GM23338 (cell line): ENCODE measurements around the gene IDH2. TPM values are rescaled to one million over a fixed set of nuclear protein-coding genes. Genes with fewer than 3 reads are reported as not detected.

Source experiments
- ATAC-seq: fragments of 200-7000 bp; cut with Tn5 transposase; 3 replicates; pipeline ENCODE4 v1.9.1; 2020
- DNase-seq: peaks from one replicate; pipeline ENCODE4 v3.0.0-alpha.2; 2015; ENCODE audit warnings: low spot score
- H2AFZ ChIP-seq: fragments of 200-600 bp; sonication (generic); 2 replicates; pipeline ENCODE4 v1.8.0; 2016; ENCODE audit warnings: antibody characterized with exemption, mild to moderate bottlenecking, moderate library complexity
- H3F3A ChIP-seq: fragments of 200-600 bp; sonication (generic); replicated peaks from 2 replicates; pipeline ENCODE4 v1.8.0; 2017; ENCODE audit warnings: antibody characterized with exemption, mixed run types, low read depth
- H3K27ac ChIP-seq: fragments of 200-600 bp; sonication (generic); 2 replicates; pipeline ENCODE4 v1.6.1; 2016; ENCODE audit warnings: low read depth
- H3K27me3 ChIP-seq: fragments of 200-600 bp; sonication (generic); 2 replicates; pipeline ENCODE4 v1.8.0; 2016; ENCODE audit warnings: mild to moderate bottlenecking, mixed run types, moderate library complexity; ENCODE audit not compliant: insufficient read depth
- H3K36me3 ChIP-seq: fragments of 200-600 bp; sonication (generic); 2 replicates; pipeline ENCODE4 v1.8.0; 2016; ENCODE audit warnings: mild to moderate bottlenecking; ENCODE audit not compliant: insufficient read depth
- H3K4me1 ChIP-seq: fragments of 200-600 bp; sonication (generic); 2 replicates; pipeline ENCODE4 v1.8.0; 2016; ENCODE audit warnings: mild to moderate bottlenecking, moderate library complexity; ENCODE audit not compliant: insufficient read depth
- H3K4me2 ChIP-seq: fragments of 200-600 bp; sonication (generic); 2 replicates; pipeline ENCODE4 v1.7.1; 2017; ENCODE audit warnings: mixed run types
- H3K4me3 ChIP-seq: fragments of 200-600 bp; sonication (generic); 2 replicates; pipeline ENCODE4 v1.6.1; 2016; ENCODE audit warnings: mixed run types
- H3K79me2 ChIP-seq: fragments of 200-600 bp; sonication (generic); replicated peaks from 2 replicates; pipeline ENCODE4 v1.8.0; 2017; ENCODE audit warnings: mild to moderate bottlenecking; ENCODE audit not compliant: insufficient read depth
- H3K9me2 ChIP-seq: fragments of 200-600 bp; sonication (generic); 2 replicates; pipeline ENCODE4 v1.8.0; 2017; ENCODE audit not compliant: insufficient read depth
- H4K20me1 ChIP-seq: fragments of 200-600 bp; sonication (generic); replicated peaks from 2 replicates; pipeline ENCODE4 v1.8.0; 2017; ENCODE audit warnings: mild to moderate bottlenecking; ENCODE audit not compliant: insufficient read depth
- H3K27ac Mint-ChIP-seq: 2 replicates; pipeline ENCODE4 v1.8.0; 2020; ENCODE audit warnings: inconsistent platforms, mild to moderate bottlenecking, moderate library complexity, mixed read lengths
- H3K27me3 Mint-ChIP-seq: 3 replicates; pipeline ENCODE4 v1.8.0; 2022; ENCODE audit warnings: low read depth, mild to moderate bottlenecking, moderate library complexity, mixed read lengths, inconsistent platforms; ENCODE audit not compliant: insufficient read depth, poor library complexity
- H3K36me3 Mint-ChIP-seq: 3 replicates; pipeline ENCODE4 v1.8.0; 2021; ENCODE audit warnings: low read depth, mild to moderate bottlenecking, inconsistent platforms, moderate library complexity, mixed read lengths
- H3K4me1 Mint-ChIP-seq: 3 replicates; pipeline ENCODE4 v1.8.0; 2020; ENCODE audit warnings: mild to moderate bottlenecking, inconsistent platforms, mixed read lengths
- H3K4me3 Mint-ChIP-seq: 3 replicates; pipeline ENCODE4 v1.8.0; 2021; ENCODE audit warnings: moderate library complexity, mild to moderate bottlenecking, inconsistent platforms, mixed read lengths
- H3K9me3 Mint-ChIP-seq: 3 replicates; pipeline ENCODE4 v1.8.0; 2020; ENCODE audit warnings: moderate library complexity, mild to moderate bottlenecking, inconsistent platforms, mixed read lengths
- CREB1 ChIP-seq: fragments of 250-450 bp; sonication (Bioruptor Pico); IDR thresholded peaks from 2 replicates; pipeline ENCODE4 v1.5.0; 2020; ENCODE audit warnings: low read depth, mild to moderate bottlenecking, moderate library complexity
- EZH2 ChIP-seq: fragments of 200-600 bp; sonication (generic); IDR thresholded peaks from one replicate; pipeline ENCODE4 v1.8.0; 2017; ENCODE audit warnings: antibody characterized with exemption, mild to moderate bottlenecking, low read depth; ENCODE audit not compliant: unreplicated experiment
- EZH2phosphoT487 ChIP-seq: fragments of 200-600 bp; sonication (generic); IDR thresholded peaks from one replicate; pipeline ENCODE4 v1.8.1; 2018; ENCODE audit warnings: antibody characterized with exemption; ENCODE audit not compliant: unreplicated experiment
- JUNB ChIP-seq: IDR thresholded peaks from one replicate; pipeline ENCODE4 v1.6.1; 2016; ENCODE audit warnings: antibody characterized with exemption; ENCODE audit not compliant: unreplicated experiment
- NANOG ChIP-seq: IDR thresholded peaks from 2 replicates; pipeline ENCODE4 v1.6.1; 2016; ENCODE audit warnings: antibody characterized with exemption, borderline replicate concordance
- POLR2AphosphoS5 ChIP-seq: IDR thresholded peaks from 2 replicates; pipeline ENCODE4 v1.6.1; 2016; ENCODE audit warnings: antibody characterized with exemption, low read depth
- REST ChIP-seq: IDR thresholded peaks from one replicate; pipeline ENCODE4 v1.6.1; 2018; ENCODE audit warnings: antibody characterized with exemption; ENCODE audit not compliant: unreplicated experiment
- STAT1 ChIP-seq: IDR thresholded peaks from one replicate; pipeline ENCODE4 v1.6.1; 2016; ENCODE audit warnings: antibody characterized with exemption; ENCODE audit not compliant: unreplicated experiment
- ZNF114 ChIP-seq: fragments of 250-450 bp; sonication (Bioruptor Pico); IDR thresholded peaks from 2 replicates; pipeline ENCODE4 v1.5.0; 2020; ENCODE audit warnings: mild to moderate bottlenecking, moderate library complexity
- ZNF331 ChIP-seq: fragments of 250-450 bp; sonication (Bioruptor Pico); IDR thresholded peaks from 2 replicates; pipeline ENCODE4 v1.5.0; 2020; ENCODE audit warnings: low read depth, mild to moderate bottlenecking, moderate library complexity
- ZNF462 ChIP-seq: fragments of 250-450 bp; sonication (Bioruptor Pico); IDR thresholded peaks from 2 replicates; pipeline ENCODE4 v1.5.0; 2020; ENCODE audit warnings: mild to moderate bottlenecking, moderate library complexity
- polyA plus RNA-seq: library from polyadenylated mRNA; unstranded; fragments of >200 nt; fragmentation: Nextera tagmentation; extraction: Ambion mirVana; gene quantifications from 2 replicates; pipeline ENCODE4 v1.2.1, GENCODE V29; 2016
- total RNA-seq: library from RNA; depleted of rRNA; stranded (reverse); fragments of >200 nt; shearing (Covaris generic); gene quantifications from 2 replicates; pipeline ENCODE4 v1.2.3, GENCODE V29; 2014
- TF ChIP-seq, protein P1 (sequence below), 2 experiments: fragments of 200-600 bp in 1 of 2; sonication (generic) in 1 of 2; conservative IDR thresholded peaks; 2 replicates each; pipeline versions ENCODE4 v1.5.1 to v1.6.1; 2016 to 2017; ENCODE audit warnings: antibody characterized with exemption in 2 of 2, low read depth in 2 of 2, mild to moderate bottlenecking in 2 of 2, moderate library complexity in 1 of 2
- TF ChIP-seq, protein P2 (sequence below): IDR thresholded peaks from 2 replicates; pipeline ENCODE4 v1.6.1; 2016; ENCODE audit warnings: antibody characterized with exemption

IDH2 gene
- total and polyA plus RNA-seq, 2 experiments from 2014 or later = 54.9 to 64.0 TPM

DNA sequence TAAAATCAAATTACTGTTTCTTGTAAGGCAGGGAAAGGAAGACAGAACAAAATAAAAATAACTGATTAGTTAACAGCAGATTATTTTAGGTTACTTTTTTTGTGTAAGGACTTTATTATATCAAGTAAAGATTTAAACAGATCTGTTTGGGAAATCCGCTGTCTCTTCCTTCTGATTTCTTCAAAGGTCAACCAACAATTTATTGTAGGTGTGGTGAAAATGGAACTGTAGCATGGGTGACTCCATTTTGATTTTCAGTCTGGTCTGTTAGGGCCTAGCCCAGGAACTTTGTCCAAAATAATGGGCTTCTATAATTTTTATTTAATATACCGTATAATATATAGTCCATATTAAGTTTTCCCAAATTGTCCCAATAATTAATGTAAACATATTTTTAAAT lies 13.5 kb upstream of the IDH2 start:
- Mint-ChIP-seq H3K4me1 (peaks cover under 1% of the 10 kb centered on the region; the same call in 2 of the 3 replicates), H3K27me3 (no peaks in the 10 kb centered on the region), H3K4me3 (no peak overlapping the region), H3K27ac (no peak overlapping the region), H3K36me3 (peaks cover 9% of the 10 kb centered on the region; the same call in 1 of the 3 replicates), H3K9me3 (peaks cover 15% of the 10 kb centered on the region)
- ATAC-seq (no peak), DNase-seq (no peak)
- Histone ChIP-seq H3K27ac (no peak overlapping the region), H4K20me1 (no peaks in the 10 kb centered on the region), H3K4me1 (peaks cover 2% of the 10 kb centered on the region), H3K4me2 (no peak overlapping the region), H3K36me3 (no peaks in the 10 kb centered on the region), H3F3A (no peaks in the 10 kb centered on the region), H3K79me2 (no peaks in the 10 kb centered on the region), H3K9me2 (no peaks in the 10 kb centered on the region), H2AFZ (no peak overlapping the region), H3K4me3 (no peak overlapping the region), H3K27me3 (no peaks in the 10 kb centered on the region)
- TF ChIP-seq, protein P1, sequence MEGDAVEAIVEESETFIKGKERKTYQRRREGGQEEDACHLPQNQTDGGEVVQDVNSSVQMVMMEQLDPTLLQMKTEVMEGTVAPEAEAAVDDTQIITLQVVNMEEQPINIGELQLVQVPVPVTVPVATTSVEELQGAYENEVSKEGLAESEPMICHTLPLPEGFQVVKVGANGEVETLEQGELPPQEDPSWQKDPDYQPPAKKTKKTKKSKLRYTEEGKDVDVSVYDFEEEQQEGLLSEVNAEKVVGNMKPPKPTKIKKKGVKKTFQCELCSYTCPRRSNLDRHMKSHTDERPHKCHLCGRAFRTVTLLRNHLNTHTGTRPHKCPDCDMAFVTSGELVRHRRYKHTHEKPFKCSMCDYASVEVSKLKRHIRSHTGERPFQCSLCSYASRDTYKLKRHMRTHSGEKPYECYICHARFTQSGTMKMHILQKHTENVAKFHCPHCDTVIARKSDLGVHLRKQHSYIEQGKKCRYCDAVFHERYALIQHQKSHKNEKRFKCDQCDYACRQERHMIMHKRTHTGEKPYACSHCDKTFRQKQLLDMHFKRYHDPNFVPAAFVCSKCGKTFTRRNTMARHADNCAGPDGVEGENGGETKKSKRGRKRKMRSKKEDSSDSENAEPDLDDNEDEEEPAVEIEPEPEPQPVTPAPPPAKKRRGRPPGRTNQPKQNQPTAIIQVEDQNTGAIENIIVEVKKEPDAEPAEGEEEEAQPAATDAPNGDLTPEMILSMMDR (conservative IDR thresholded peaks at IDR 0.05; ENCODE audit: low read depth in 2 of 2) = no peak
- TF ChIP-seq EZH2phosphoT487 (no peak), JUNB (no peak), STAT1 (no peak), ZNF331 (no peak), POLR2AphosphoS5 (no peak), ZNF114 (CRISPR knock-in tag) (no peak), REST (no peak), CREB1 (CRISPR knock-in tag) (no peak), NANOG (no peak), EZH2 (no peak), ZNF462 (CRISPR knock-in tag) (no peak)
- TF ChIP-seq, protein P2, sequence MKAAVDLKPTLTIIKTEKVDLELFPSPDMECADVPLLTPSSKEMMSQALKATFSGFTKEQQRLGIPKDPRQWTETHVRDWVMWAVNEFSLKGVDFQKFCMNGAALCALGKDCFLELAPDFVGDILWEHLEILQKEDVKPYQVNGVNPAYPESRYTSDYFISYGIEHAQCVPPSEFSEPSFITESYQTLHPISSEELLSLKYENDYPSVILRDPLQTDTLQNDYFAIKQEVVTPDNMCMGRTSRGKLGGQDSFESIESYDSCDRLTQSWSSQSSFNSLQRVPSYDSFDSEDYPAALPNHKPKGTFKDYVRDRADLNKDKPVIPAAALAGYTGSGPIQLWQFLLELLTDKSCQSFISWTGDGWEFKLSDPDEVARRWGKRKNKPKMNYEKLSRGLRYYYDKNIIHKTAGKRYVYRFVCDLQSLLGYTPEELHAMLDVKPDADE = no peak
